Rectal smooth muscle tissue (tissue), 1 donor: ENCODE data around the gene FGF3.

ENCODE experiments used
- H3K27ac ChIP-seq: one replicate; pipeline ENCODE4 v1.7.0; 2013; ENCODE audit warnings: low read depth, low read length, inconsistent platforms
- H3K27me3 ChIP-seq: one replicate; pipeline ENCODE4 v1.7.0; 2013; ENCODE audit warnings: low read length; ENCODE audit not compliant: control insufficient read depth, insufficient read depth
- H3K36me3 ChIP-seq: one replicate; pipeline ENCODE4 v1.7.0; 2013; ENCODE audit warnings: low read length; ENCODE audit not compliant: control insufficient read depth, insufficient read depth
- H3K4me1 ChIP-seq: one replicate; pipeline ENCODE4 v1.7.0; 2013; ENCODE audit warnings: low read length; ENCODE audit not compliant: control insufficient read depth, insufficient read depth
- H3K4me3 ChIP-seq: one replicate; pipeline ENCODE4 v1.7.0; 2013; ENCODE audit warnings: low read length
- H3K9ac ChIP-seq: one replicate; pipeline ENCODE4 v1.7.0; 2013; ENCODE audit warnings: low read length

The FGF3 gene

GRCh38 chr11:69803604-69804218 lies 15.5 kb downstream of the FGF3 start:
- Histone ChIP-seq H3K36me3 (no peaks in the 10 kb centered on the region), H3K9ac (no peak overlapping the region), H3K27me3 (peaks cover 3% of the 10 kb centered on the region), H3K27ac (no peak overlapping the region), H3K4me1 (no peaks in the 10 kb centered on the region), H3K4me3 (no peak overlapping the region)

DNA sequence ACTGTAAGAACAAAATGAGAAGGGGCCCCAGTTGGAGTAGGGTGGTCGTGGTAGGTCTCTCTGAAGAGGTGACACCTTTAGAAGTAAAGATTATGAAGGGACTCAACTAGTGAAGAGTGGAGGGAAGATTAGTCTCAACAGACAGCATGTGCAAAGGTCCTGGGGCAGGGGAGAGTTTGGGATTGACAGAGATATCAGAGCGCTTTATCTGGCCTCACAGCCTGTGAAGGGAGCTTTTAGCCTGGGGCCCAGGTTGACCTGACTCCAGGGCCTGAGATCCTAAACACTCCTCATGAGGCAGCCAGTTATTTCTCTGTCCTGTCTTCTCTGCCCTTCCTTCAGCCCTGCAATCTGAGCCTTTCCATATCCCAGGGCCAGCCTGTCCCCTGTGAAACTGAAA lies 16.2 kb downstream of the FGF3 start:
- H3K4me3 ChIP-seq, result no peak overlapping the region
- no peak overlapping the region for H3K9ac ChIP-seq
- H3K27me3 ChIP-seq, result peaks cover 3% of the 10 kb centered on the region
- H3K27ac ChIP-seq, result no peak overlapping the region
- H3K36me3 ChIP-seq, result no peaks in the 10 kb centered on the region
- H3K4me1 ChIP-seq, result no peaks in the 10 kb centered on the region

- Histone ChIP-seq H3K27ac (no peak overlapping the region), H3K4me1 (no peaks in the 10 kb centered on the region), H3K9ac (no peak overlapping the region), H3K27me3 (peaks cover 3% of the 10 kb centered on the region), H3K36me3 (no peaks in the 10 kb centered on the region), H3K4me3 (no peak overlapping the region)
These were observed 16.6 kb downstream of the FGF3 start for GRCh38 chr11:69802590-69802989.

DNA sequence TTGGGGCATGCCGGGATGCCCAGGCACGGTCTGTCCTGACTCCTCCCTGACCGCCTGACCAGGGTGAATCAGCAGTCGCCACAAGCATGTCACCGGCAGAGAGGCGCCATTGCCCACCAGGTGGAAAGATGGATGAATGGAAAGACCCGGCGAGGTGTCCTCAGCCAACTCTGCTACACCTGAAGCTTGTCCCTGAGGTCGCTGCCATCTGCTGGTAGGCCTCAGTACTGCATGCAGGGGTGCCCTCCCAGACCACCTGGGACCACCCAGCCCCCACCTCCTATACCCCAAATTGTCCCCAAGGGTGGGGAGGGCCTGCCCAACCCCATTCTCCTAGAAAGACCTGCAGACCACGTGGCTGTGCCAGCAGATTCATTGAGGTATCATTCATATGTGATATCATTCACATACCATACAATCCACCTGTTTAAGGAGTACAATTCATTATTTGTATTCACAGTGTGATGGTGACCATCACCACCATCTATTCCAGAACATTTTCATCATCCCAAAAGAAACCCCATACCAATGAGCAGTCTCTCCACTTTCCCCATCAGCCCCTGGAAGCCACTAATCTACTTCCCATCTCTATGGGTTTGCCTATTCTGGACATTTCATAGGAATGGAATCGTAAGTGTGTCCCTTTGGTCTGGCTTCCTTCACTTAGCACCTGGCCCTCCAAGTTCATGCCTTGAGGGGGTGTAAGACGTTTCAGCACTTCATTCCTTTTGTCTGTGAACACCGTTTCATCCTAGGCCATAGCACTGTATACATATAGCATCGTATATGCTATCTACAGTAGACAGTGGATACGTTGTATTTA lies 17.5 kb downstream of the FGF3 start:
- H3K9ac ChIP-seq, result no peak overlapping the region
- no peak overlapping the region for H3K4me3 ChIP-seq
- no peaks in the 10 kb centered on the region for H3K4me1 ChIP-seq
- H3K27ac ChIP-seq, result no peak overlapping the region
- no peaks in the 10 kb centered on the region for H3K36me3 ChIP-seq
- peaks cover 3% of the 10 kb centered on the region for H3K27me3 ChIP-seq

DNA sequence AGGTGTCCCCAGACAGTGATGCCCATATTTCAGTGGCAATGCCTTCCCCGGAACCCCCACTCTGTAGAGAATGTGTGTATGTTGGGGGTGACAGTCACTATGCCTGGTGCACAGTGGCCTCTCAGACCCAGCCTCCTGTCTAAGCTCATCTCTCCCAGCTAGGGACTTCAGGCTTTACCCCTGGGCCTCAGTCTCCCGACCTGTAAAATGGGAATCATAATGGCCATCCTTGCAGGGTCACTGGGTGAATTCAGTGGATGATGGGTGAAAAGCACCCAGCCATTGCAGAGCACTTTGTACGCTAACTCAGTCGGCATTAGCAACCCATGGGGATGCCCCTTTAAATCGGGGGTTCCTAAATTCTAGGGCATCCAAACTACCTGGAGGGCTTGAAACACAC lies 18.9 kb downstream of the FGF3 start:
- Histone ChIP-seq H3K36me3 (no peaks in the 10 kb centered on the region), H3K4me1 (no peaks in the 10 kb centered on the region), H3K27ac (no peak overlapping the region), H3K4me3 (no peak overlapping the region), H3K27me3 (peaks cover 3% of the 10 kb centered on the region), H3K9ac (no peak overlapping the region)

DNA sequence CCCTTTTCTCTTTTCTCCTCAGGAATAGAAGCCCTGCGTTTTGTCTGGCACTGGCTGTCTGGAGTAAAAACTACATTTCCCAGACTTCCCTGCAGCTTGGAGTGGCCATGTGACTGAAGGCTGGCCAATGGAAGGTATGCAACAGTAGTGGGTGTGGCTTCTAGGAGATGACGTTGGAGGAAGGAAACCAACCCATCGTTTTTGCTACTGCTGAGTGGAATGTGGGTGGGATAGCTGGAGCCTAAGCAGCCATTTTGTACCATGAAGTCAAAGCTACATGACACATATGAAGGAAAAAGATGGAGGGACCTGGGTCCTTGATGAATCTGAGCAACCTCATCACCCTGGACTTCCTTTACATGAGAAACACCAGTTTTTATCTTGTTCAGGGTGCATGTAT lies 19.6 kb downstream of the FGF3 start:
- H3K4me3 ChIP-seq, result no peak overlapping the region
- no peak overlapping the region for H3K27ac ChIP-seq
- H3K36me3 ChIP-seq, result no peaks in the 10 kb centered on the region
- no peak overlapping the region for H3K9ac ChIP-seq
- peaks cover 3% of the 10 kb centered on the region for H3K27me3 ChIP-seq
- H3K4me1 ChIP-seq, result no peaks in the 10 kb centered on the region

- H3K4me3 ChIP-seq, result no peak overlapping the region
- H3K9ac ChIP-seq, result no peak overlapping the region
- H3K27ac ChIP-seq, result no peak overlapping the region
- H3K4me1 ChIP-seq, result no peaks in the 10 kb centered on the region
- no peaks in the 10 kb centered on the region for H3K36me3 ChIP-seq
- H3K27me3 ChIP-seq, result peaks cover 3% of the 10 kb centered on the region
These were observed 20.1 kb downstream of the FGF3 start for GRCh38 chr11:69799097-69799496.

DNA sequence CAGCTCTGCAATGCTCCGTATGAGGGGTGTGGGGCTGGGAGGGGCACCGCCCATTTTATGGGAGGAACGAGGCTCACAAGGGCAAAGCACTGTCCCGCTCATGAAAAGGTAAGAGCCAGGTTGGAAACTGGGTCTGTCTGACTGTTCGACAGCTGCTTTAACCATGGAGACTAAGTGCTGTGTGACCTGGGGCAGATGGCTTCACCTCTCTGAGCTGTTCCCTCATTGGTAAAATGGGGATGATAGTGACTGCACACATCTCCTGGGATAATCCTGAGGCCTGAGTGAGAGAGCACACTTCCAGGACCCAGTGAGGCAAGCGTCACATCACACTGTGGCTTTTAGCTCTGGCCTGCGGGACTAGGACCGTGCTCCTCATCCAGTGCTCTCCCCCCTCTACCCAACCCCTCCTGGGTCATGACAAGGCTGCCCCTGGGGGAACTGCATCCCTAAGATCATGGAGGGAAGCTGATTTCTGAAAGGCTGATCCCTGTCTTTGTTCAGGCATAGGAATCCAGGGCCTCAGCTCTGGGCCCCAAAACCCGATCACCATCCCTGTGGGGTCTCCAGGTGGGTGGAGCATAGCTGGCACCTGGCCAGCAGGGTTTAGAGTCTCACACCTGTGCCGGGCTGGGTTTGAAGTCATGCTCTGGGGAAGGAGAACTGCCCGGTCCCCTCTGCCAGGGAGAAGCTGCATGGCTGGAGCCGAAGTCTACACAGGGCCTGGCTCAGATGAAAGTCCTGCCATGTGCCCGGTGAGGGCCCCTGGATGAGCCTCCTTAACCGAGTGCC lies 21.3 kb downstream of the FGF3 start:
- no peaks in the 10 kb centered on the region for H3K4me1 ChIP-seq
- no peak overlapping the region for H3K27ac ChIP-seq
- H3K27me3 ChIP-seq, result no peaks in the 10 kb centered on the region
- H3K4me3 ChIP-seq, result no peak overlapping the region
- no peak overlapping the region for H3K9ac ChIP-seq
- H3K36me3 ChIP-seq, result no peaks in the 10 kb centered on the region

GRCh38 chr11:69797156-69797555 lies 22.1 kb downstream of the FGF3 start:
- no peak overlapping the region for H3K9ac ChIP-seq
- H3K27me3 ChIP-seq, result no peaks in the 10 kb centered on the region
- no peak overlapping the region for H3K4me3 ChIP-seq
- no peak overlapping the region for H3K27ac ChIP-seq
- H3K36me3 ChIP-seq, result no peaks in the 10 kb centered on the region
- peaks cover under 1% of the 10 kb centered on the region for H3K4me1 ChIP-seq

DNA sequence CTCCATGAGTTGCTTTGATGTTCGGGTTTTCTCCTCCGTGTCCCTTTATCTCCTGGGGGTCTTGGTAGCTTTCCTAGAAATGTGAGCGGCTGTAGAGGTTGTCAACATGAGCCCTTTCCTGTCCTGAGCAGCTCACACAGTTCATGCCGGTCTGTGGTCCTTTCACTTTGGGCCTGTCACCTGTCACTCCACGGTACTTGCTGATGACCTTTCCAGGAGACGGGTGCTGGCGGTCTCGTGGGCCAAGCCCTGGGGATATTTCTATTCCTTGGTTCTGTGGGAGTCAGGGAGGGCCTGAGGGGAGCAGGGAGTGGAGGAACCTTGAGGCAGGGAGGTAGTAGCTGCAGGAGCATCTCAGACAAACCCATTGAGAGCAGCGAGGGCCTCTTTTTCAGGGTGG lies 23.2 kb downstream of the FGF3 start:
- H3K4me3 ChIP-seq, result no peak overlapping the region
- H3K27me3 ChIP-seq, result no peaks in the 10 kb centered on the region
- no peak overlapping the region for H3K9ac ChIP-seq
- no peak overlapping the region for H3K27ac ChIP-seq
- peaks cover 6% of the 10 kb centered on the region for H3K4me1 ChIP-seq
- no peaks in the 10 kb centered on the region for H3K36me3 ChIP-seq

GRCh38 chr11:69791276-69792180 lies 27.7 kb downstream of the FGF3 start:
- peak overlapping the region; percentile 63 for H3K27ac ChIP-seq
- no peak overlapping the region for H3K9ac ChIP-seq
- H3K4me1 ChIP-seq, result peaks cover 11% of the 10 kb centered on the region
- H3K36me3 ChIP-seq, result no peaks in the 10 kb centered on the region
- H3K27me3 ChIP-seq, result no peaks in the 10 kb centered on the region
- no peak overlapping the region for H3K4me3 ChIP-seq

GRCh38 chr11:69788956-69789355 lies 30.3 kb downstream of the FGF3 start:
- Histone ChIP-seq H3K9ac (no peak overlapping the region), H3K27me3 (no peaks in the 10 kb centered on the region), H3K4me3 (no peak overlapping the region), H3K4me1 (peaks cover 11% of the 10 kb centered on the region), H3K36me3 (no peaks in the 10 kb centered on the region), H3K27ac (no peak overlapping the region)
